HG03439 (cell line): ENCODE results near the gene C1QL1.

Experiments used
- ATAC-seq: cut with Tn5 transposase; IDR thresholded peaks from one replicate; pipeline ENCODE4 v1.9.1; 2021; ENCODE audit warnings: mild to moderate bottlenecking, moderate library complexity; ENCODE audit not compliant: unreplicated experiment

C1QL1 gene

DNA sequence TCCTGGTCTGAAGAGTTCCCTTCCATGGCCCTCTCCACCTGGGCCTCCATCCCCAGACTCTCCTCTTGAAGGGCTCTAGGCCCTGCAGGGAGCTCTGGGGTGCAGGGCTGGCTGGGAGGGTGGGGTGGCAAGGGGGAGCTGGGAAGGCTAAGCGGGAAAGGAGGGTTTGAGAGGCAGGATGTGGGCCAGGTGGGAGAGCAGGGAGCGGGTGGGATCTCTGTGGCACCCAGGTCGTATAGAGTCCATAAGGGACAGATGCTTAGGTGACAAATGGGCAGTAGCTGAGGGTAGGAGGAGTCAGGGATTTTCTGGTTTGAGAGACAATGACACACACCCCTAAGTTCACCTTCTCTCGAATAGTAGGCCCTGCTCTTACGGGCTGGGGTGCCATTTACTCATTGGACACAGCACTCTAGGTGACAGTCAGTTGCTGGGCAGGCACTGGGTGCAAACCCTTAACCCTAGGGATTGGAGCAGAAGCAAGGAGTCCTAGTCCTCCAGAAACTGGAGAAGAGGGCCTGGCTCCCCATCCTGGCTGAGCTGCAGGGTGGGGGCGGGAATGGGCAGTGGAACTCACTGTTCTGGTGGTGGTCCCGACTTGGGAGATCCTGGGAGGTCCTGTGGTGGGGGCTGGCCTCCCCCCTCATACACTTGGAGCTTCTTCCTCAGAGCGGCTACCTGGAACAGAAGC is 35.9 kb downstream of the C1QL1 start:
- ATAC-seq, result no peak

DNA sequence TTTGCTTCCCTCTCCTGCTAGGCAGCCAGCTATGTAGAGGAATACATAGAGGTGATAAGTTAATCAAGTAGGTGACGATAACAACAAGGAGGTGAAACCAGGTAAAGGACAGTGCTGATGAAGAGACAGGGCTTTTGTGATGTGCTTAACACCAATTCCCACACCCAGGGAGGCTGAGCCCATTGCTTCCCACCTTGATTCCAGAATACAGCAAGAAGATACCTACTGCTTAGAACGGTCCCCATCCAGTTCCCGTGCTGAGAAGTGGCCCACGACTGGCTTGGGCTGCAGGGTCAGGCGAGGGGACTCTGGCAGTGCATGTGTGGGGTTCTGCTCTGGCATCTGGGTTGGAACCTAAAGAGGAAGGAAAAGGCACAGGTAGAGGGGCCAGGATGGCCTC is 36.7 kb downstream of the C1QL1 start:
- ATAC-seq, result no peak

DNA sequence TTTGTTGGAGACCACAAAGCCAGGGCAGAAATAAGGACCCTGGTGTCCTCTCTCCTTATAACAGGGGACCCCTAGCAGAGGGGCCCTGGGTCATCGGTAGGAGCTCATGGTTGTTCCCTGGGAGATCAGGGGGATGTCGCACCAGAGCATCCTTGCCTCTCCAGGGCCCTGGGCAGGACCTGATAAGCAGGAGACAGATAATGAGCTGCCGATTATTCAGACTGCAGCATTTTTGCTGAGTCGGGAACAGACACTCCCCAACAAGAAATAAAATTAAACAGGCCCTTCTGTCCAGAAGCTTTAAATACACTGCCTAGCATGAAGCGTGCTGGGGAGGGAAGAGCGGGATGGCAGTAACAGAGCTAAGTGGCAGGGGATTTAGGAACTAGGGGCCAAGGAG is 37.4 kb downstream of the C1QL1 start:
- ATAC-seq, result no peak

DNA sequence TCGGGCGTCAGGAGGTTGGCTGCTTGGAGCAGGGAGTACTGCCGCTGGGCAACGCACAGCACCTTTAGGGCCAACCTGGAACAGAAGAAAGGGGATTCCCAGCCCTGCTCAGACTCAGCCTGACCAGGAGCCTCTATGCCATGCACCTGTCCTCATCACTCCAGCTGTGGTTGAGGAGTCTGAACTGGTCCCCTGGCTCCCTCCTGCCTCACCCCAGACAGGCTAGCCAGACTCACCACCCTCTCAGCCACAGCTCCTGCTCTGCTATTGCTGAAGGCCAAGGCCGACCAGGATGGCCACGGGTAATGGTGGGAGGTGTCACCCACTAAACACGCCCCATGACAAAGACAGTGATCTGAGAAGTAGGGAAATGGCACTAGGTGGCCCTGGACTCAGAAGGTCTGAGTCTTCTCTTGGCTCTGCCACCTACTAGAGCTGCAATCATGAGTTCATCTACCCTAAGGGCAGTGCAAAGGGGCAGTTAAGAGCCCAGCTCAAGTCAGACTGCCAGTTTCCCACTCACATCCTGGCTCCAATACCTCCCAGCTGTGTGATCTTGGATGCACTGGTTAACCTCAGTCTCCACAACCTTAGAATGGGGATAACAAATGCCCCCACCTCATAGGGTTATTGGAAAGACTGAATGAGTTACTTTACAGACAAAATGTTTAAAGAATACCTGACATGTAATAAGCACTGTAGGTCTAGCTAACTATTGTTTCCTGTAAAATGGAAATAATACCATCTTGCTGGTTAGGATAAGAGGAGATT is 39.0 kb downstream of the C1QL1 start:
- no peak for ATAC-seq

DNA sequence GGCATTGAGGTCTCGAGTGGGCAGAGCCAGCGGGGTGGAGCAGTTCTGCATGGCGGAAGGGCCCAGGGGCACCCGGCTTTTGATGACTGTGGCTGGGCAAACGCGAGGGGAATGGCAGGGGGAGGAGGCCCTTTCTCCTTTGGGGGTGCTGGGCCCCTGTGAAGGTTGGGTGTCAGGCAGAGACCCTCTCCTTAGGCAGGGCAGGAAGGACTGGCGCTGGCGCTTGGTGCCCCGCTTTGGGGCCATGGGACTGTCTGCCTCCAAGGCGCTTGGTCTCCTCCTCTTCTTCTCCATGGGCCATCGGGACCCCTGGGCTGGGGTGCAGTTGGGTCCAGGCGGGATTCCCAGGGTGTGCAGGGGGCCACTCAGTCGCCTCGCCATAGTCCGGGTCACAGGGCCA is 40.0 kb downstream of the C1QL1 start:
- no peak for ATAC-seq

DNA sequence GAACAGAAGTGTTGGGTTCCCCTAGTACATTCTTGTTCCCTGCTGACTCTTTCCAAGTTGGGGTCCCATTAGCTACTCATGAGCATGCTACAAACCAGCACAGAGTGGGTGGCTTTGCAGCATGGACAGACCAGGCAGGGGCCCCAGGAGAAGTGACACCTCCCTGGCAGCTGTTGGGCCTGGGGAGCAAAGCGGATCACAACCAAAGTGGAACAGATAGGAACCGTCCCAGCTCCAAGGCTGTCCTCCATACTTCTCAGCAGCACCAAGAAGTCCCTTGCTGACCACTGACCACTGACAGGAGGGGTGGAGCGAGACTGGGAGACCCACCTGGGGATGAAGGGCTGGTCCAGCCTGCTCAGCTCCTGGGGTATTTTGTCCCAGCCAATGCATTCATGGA is 40.4 kb downstream of the C1QL1 start:
- no peak for ATAC-seq

DNA sequence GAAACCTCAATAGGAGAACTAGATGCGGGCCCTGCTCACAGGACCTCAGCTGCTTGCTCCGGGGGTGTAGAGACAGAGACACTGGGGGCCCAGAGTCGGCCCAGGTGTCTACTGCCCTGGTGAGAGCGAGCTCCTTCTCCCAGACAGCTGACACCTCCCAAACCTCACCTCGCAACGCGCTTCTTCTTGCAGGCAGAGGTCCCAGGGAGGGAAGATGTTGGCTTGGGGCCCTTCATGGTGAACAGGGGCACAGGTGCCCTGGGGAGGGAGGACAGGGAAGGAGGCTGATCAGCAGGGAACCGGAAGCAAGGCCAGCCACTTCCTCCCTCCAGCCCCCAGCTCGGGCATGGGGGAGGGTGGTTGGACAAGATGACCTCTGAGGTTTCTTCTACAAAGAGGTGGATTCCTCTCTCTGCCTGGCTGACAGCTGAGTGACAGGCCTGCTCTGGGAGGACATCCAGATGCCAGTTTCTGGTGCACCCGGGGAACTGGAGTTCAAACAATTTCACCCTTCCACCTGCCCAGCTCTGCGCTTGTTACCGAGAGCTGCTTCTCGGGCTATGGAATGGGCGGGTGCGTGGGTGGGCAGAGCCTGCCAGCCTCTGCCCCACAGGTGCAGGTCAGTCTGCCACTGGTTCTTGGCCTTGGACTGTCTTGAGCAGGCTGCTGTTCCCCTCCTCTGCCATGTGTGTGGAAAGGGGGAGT is 41.1 kb downstream of the C1QL1 start:
- ATAC-seq, result no peak

DNA sequence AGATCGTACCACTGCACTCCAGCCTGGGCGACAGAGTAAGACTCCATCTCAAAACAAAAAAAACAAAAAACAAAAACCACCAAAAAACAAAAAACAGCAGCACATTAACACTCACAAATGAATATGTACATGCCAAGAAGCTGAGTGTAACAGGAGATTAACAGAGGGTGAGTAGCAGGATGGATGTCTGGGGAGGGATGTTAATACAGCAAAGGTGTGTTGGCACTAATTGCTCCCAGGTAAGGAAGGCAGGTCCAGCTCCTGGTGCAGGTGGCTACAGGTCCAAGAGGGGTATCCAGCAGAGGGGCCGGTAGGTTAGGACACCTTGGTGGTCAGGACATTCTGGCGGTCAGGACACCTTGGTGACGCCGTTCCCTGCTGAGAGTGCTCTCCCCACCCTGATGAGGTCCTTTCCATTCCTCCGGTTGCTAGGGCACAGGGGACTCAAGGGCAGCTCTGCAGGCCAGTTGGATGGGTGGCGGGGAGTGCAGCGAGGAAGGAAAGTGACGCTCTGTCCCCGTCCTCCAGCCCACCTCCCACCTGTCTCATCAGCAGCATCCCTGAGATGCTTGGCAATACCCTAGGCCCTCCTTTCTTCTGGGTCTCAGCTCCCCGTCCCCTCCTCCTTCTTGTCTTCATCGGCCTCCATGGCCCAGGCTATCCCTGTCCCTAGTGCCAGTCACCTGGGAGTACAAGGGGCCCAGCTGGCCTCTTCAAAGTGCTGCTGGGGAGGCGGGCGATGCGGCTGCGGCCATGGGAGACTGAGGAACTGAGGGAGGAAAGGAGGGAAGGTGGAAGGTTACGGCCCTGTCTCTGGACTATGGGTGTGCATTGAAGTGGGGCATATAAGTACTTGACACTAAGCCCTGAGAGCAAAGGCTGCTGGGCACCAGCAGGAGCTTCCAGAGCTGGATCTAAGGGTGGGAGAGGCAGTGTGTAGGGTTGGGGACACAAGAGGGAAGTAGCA is 42.1 kb downstream of the C1QL1 start:
- no peak for ATAC-seq

DNA sequence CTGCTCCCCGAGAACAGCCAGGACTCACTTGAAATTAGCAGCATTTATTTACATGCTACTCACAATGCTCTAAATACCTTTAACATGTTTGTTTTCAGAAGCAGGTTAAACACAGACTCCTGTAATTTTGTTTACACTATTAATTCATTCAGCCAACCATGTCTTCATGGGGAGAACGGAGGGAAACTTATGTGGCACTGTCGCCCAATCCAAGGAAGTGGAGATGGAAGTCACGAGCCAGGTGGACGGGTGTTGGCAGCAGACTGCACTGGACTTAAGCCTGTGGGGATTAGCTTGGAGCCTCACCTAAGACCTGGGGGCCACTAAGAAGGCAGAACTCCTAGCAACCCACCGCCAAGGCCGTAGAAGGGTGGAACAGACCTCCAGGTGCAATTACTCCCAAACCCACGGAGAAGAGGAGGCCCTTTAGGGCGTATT is 44.0 kb downstream of the C1QL1 start:
- no peak for ATAC-seq

DNA sequence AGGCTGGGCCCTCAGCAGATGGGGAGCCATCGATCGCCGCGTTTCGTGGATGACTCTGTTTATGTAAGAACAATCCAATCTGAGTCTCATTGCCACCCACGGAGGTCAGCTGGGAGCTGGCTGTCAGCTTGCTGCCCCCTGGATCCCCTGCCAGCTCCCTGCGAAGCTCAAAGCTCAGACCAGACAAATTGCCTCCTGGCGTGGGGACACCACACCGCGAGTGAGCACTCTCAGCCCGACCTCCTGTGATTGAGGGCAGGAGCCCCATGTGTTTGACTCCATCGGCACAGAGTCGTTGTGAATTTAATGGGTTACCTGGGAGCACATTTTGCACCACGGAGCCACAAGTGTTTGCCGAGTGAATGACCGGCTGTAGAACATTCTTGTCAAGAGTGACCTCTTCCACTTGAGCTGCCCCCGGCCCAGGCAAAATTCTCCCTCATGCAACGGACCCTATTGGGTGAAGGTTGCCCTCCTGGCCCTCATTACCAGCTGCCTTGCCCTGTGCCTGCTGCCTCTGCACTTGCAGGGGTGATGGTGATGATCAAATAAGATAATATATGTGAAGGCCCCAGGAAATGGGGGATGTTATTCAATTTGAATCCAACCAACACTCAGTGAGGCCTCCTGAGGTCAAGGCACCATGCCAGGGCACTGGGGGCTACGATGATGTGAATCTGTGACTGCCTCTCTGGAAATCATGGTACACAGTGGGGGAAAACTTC is 45.2 kb downstream of the C1QL1 start:
- ATAC-seq, result no peak

DNA sequence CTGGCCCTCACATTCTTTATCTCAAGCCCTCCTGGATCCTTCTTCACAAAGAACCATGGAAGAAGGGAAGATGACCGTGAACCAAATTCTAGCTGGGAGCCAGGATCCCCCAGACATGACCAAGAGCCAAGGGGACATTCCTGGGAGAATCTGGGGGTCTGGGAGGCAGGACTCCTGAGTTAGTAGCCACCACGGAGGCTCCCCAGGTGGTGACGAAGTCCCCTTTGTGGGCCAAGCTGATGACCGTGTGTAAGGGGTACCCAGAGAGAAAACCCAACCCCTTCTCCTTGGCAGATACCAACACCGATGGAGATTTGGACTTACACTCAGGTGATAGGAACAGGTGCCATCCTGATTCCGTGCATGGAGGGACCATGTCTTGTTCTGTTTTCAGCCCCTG is 46.0 kb downstream of the C1QL1 start:
- ATAC-seq, result no peak

DNA sequence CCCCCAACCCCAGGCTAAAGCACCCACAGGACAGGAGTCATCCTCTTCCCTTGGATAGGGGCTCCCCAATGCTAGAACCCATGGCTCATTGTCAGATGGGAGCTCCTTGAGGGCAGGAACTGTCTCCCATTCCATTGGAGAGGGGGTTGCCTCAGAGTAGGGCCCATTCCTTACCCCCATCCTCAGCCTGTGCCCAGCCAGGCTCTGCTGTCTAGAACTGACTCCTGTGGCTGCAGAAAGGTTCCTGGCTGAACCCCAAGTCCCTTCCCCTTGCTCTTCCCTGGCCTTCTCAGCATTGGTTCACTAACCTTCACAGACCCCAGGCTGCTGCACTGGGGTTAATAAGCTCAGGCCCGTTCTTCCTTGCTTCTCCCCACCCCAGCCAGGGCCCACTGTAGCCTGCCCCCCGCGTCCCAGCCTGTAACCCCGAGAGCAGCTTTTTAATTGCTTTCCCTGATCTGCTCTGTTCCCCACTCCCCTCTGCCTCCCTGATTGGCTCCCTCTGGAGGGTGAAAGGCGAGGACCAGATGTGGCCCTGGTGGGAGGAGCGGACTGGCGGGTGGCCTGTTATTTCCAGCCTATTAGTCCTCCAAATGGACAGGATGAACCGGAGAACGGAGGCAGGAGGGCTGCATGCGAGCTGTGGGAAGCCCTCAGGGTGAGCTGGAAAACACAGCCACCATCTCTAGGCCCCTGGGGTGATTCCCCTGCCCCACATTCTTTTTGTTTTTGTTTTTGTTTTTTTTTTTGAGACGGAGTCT is 46.8 kb downstream of the C1QL1 start:
- ATAC-seq, result no peak

DNA sequence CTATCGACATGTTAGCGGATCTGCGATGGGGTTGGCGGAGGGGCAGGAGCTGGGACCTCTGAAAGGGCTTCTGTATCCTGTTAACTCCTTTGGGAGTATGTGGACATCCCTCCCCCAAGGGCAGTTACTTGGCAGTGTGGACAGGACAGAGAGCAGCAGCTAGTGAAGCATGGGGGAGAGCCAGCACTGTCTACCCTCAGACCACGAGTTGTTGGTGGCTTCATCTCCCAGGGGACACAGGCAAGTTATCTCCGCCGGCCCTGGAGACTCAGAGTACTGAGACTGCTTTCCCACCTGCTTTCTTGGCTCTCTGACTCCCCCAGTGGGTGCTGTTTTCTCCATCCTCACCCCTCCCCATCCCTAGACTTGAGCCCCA is 47.5 kb downstream of the C1QL1 start:
- no peak for ATAC-seq

DNA sequence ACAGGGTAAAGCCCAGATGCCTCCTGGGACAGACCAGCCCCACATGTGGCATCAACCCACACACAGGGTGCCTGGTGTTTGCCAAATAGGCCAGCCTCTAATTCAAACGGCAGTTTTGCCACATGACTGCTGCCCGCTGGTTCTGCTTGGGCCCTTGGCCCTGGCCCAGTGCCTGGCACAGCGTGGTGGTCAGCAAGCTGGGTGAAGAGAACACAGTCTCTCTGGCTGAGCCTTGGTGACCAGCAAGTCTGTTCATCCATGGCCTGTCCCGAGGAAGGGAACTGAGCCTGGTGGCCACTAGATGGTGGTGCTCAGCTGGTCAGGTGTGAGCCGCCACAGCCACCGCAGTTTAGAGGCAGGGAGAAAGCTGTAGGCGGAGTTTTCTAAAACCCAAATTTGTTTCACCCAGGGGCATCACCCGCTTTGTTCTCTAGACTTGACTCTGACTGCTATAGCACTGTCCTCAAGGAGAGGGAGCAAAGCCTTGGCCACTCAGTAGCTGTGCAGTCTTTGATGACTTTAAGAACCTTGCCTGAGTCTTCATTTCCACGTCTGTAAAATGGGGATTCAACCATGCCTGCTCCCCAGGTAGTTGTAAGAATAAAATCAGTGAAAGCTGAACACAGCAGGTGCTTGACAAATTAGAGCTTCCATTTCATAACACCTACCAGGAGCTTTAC is 48.1 kb downstream of the C1QL1 start:
- peak; percentile 74 for ATAC-seq

DNA sequence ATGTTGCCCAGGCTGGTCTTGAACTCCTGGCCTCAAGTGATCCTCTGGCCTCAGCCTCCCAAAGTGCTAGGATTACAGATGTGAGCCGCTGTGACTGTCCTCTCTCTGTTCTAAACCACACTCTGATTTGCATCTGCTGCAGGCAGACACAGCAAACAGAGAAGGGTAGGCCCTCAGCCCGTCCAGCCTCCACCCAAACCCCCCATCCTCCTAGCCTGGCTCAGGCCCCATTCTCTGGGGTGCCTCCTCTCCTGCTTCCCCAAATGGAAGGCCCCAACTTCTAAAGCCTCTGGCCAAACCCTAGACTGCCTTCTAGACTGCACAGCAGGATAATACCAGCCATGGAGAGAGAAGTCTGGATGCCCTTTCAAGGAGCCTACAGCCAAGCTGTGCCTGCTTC is 48.7 kb downstream of the C1QL1 start:
- no peak for ATAC-seq

DNA sequence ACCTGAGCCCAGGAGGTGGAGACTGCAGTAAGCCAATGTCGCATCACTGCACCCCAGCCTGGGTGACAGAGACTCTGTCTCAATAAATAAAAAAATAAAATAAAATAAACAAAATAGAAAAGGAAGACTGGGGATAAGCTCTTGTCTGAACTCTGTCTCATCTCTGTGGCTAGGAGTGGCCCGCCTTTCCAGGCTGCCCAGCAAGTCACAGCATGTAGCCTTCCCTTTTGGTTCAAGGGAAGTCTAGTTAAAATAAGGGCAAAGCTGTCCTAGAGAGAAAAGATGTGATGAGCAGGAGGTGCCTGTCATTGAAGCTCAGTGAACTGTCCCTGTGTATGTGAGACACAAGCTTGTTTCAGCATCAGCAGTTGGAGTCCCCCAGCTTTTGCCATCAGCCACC is 50.1 kb downstream of the C1QL1 start:
- ATAC-seq, result no peak

DNA sequence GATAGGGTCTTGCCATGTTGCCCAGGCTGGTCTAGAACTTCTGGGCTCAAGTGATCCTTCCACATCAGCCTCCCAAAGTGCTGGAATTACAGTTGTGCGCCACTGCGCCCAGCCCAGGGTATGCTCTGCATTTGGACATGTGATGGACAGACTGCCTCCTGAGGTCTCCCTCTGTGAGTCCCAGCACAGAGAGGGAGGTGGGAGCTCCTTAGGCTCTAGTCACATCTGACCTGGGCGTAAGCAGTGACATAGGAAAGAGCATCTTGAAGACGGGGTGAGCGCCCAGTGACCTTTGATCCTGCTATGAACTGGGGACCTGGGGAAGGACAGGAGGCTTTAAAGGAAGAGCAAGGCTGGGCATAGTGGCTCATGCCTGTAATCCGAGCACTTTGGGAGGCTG is 50.6 kb downstream of the C1QL1 start:
- ATAC-seq, result no peak

DNA sequence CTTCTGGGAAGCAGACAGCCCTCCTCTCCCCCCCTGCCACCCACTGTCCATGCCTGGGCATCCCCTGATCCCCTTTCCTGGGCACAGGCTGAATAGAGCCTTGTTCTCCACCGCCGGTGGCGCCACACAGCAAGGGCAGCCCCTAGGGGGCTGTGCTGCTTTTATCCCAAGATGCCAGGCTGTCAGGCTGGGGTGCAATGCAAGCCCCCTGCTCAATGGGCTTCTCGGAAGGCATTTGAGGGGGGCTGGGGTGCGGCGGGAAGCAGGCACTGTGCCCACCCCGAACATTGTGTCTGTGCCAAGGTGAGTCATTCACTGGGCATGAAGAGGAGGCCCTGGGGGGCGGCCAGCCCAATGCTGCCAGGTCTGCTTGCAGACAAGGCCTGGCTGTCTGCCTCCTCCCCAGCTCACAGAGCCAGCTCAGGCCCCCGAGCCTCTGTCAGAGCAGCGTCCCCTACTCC is 51.3 kb downstream of the C1QL1 start:
- ATAC-seq, result no peak
